Stomach (tissue), 4 donors: ENCODE results near the gene STAM2.

Source experiments
- EP300 ChIP-seq: sonication (generic); formaldehyde crosslinking; IDR thresholded peaks from one replicate; pipeline ENCODE4 v1.6.1; 2017; ENCODE audit warnings: antibody characterized with exemption
- POLR2A ChIP-seq, 4 donors: fragments of 450-650 bp; IDR thresholded peaks; one replicate each; pipeline ENCODE4 v1.6.1; 2016; ENCODE audit warnings: antibody characterized with exemption in 4 of 4, control low read depth in 2 of 4, mild to moderate bottlenecking in 1 of 4, moderate library complexity in 1 of 4
- POLR2AphosphoS5 ChIP-seq, 3 donors: sonication (generic); formaldehyde crosslinking; IDR thresholded peaks; one replicate each; pipeline ENCODE4 v1.6.1; 2016; ENCODE audit warnings: antibody characterized with exemption in 3 of 3

DNA sequence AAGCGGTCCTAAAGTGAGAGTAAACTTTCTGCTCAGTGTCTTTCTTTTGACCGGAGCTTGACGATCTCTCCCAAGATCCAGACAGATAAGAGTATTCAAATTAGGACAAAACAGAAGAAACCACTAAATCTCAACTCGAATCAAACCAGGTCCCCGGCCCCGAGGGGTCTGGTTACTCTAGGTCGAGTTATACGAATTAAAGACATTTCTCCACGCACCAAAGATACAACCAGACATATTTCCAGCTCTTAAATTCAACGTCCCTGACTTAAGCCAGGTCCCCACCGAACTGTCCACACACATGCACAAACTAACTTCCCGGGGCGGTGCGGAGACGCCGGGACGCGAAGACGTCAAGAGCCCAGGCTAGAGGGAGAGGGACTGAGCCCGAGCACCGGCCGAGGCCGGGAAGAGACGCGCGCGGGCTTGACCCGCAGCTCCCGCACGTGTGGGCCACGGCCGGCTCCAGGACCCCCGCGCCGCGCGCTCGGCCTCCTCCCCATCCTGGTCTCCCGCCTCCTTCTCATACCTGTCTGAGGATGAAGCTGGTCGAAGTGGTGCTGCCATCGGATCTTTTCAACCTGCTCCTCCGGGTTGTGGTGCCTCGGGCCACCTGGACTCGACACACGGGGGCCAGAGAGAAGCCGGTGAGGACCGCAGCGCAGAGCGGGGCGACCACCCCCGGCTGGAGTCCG, 77.6 kb downstream of the STAM2 start:
- TF ChIP-seq POLR2AphosphoS5 (IDR thresholded peaks at IDR 0.05) (no peak), POLR2A (IDR thresholded peaks at IDR 0.05) (no peak), EP300 (no peak)
